NCI-H2227 (cell line): Measurements from ENCODE around the gene OVOL2.
"Not testable (repeated sequence)": the region's sequence is repeated elsewhere in the genome, so short reads cannot be mapped to it uniquely, and the experiment has no call there.

Experiments used
- DNase-seq: peaks from one replicate; lab custom pipeline; 2025; ENCODE audit not compliant: unreplicated experiment; lab: John Stamatoyannopoulos, UW

OVOL2 gene

DNA sequence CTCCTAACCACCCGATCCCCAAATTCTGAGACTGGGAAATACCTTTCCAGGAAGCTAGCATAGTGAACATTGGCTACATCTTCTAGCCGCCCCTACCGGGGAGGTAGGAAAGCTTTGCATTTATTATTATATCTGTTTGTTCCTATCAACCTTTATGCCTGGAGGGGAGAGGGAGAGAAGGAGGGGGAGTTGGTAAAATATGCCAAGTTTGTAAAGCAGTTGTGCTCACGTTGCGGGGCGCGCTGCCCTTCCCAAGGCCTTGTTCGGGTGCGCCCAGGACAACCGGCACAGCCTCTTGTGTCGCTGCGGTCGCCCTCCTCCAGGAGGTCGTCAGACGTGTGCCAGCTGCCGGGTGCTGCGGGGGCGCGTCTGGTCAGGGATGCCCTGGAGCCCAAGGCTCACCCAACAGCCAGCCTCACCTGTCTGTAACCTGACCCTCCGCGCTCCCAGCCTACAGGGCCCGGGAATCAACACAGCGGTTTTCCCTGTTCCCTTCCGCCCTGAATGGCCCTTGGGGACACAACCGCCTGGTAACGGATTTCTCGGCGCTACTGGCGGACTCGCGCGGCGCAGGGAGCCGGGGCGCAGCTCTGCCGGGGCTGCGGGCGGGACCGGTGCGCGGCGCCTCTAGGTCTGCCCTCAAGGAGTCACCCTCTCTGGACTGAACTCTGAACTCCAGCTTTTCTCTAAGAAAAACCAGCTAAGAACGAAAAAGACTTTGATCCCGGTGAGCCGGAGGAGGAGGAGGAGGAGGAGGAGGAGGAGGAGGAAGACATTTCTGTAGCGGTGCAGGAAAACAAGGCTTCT, 1.1 kb upstream of the OVOL2 start:
- peak; percentile 23 for DNase-seq

GRCh38 chr20:18057994-18058349, 256 bp upstream of the OVOL2 start:
- DNase-seq, result no peak

GRCh38 chr20:18056174-18057100, 1.3 kb downstream of the OVOL2 start:
- DNase-seq, result peak; percentile 53

GRCh38 chr20:18055261-18055660, 2.5 kb downstream of the OVOL2 start:
- DNase-seq, result no peak

DNA sequence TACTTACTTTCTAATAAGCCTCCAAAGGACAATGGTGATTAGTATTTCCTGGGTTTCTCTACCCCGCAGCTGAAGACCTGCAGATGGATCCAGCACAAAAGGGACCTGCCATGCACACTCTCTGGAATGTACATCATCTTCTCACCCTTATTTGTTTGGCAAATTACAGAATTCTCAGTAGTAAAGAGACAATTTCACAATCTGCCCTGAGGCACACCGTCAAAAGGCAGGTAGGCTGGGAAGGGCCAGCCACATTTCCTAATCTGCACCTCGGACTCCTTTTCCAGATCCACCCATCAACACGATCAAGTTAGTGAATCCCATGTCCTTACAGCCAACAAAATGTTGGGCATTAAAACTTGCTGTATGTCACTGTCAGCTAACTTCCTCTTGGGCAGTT, 4.9 kb downstream of the OVOL2 start:
- no peak for DNase-seq

DNA sequence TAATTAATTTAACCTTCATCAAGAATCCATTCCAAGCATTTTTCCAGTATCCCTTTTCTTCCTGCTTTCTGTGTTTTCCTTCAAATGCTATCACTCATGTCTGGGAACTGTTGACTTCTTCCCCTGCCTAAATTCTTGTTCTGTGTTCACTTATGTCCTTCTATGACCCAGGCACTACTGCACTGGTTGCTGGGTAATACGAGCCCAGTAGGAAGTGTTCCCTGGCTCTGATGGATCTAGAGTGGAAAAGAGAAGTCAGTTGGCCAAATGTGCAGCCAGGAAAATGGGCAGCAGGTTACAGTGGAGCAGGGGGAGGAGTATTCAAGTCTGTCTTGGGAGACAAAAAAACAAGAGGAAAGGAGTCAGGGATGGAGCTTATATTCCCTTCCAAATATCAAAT, 7.1 kb downstream of the OVOL2 start:
- no peak for DNase-seq

DNA sequence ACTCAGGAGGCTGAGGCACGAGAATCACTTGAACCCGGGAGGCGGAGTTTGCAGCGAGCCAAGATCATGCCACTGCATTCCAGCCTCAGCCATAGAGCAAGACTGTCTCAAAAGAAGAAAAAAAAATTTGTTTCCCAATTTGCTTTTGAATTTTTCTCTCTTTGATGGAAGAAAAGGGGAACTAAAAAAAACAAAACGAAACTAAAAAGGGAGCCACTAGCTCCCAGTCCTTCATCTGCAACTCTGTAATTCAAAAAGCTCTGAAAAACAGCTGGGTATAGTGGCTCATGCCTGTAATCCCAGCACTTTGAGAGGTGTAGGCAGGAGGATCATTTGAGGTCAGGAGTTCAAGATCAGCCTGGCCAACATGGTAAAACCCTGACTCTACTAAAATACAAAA, 9.5 kb downstream of the OVOL2 start:
- no peak for DNase-seq

DNA sequence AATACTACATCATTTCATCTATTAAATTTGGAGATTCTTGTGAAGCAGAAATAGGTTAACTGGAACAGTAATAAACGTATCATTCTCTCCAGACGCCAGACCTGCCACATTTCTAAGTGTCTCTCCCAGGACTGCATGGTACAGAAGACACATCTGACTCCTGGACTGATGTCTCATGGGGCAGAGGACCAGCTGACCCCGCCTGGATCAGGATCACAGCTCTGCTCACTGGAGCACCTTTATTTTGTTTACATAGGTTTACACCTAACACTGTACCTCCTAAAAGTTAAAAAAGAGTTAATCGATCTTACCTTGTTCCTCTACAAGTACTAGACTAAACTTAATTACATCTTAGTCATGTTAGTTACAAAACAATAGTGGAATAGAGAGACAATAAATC, 11.2 kb downstream of the OVOL2 start:
- no peak for DNase-seq

DNA sequence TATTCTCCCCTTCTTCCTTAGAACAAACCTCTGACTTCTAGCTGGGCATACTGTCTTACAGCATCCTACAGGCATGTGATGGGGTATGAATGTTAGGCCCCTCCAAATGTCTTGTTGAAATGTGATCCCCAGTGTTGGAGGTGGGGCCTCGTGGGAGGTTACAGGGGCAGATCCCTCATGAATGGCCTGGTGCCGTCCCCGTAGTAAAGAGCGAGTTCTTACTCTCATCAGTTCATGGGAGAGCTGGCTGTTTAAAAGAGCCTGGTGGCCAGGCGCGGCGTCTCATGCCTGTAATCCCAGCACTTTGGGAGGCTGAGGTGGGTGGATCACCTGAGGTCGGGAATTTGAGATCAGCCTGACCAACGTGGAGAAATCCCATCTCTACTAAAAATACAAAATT, 15.5 kb downstream of the OVOL2 start:
- DNase-seq, result no peak

DNA sequence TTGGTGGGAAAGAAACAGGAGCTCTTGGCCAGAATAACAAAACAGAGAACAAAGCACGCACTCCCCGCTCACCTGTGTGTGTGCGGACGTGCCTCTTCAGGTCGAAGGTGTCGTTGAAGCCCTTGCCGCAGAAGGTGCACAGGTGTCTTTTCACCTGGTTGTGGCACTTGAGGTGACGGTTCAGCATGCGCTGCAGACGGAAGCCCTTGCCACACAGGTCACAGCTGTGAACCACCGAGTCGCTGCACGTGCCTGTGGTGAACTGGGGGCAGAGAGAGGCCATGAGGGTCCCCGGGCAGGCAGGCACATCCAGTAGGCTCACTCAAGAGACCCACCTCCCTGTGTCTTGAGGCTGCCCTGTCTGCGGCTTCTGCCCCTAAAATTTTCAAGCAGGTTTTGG, 16.3 kb downstream of the OVOL2 start:
- DNase-seq, result no peak

DNA sequence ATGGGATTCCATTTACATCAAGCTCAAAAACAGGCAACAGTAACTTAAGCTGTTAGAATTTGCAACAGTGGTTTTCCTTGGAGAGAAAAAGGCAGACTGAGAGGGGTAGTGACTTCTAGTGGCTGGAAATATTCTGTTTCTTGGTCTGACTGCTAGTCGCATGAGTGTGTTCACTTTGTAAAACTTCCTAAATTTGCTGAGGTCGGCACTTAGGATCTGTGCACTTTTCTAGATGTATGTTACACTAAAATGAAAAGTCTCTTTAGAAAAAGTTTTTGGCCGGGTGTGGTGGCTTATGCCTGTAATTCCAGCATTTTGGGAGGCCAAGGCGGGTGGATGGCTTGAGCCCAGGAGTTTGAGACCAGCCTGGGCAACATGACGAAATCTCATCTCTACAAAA, 18.7 kb downstream of the OVOL2 start:
- no peak for DNase-seq

DNA sequence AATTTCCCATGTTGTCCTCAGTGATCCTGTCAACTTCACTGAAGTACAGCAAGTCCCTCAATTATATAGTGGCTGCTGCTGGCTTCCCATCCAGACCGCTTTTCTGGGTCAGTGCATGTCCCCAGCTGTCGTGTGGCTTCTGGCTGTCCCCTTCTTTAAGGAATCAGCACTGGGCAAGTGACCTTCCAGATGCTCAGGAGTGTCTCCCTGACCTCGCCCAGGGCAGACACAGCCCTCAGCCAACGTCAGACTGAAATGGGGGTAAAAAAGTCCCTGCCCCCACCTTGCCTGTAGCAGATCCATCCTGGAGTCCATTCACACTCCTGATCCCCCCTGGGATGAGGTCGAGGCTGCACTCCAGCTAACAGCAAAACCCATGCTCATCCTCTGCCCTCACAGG, 23.7 kb downstream of the OVOL2 start:
- DNase-seq, result no peak

- no peak for DNase-seq
These were observed 24.5 kb downstream of the OVOL2 start for GRCh38 chr20:18032977-18033892.

GRCh38 chr20:18031888-18032509, 25.7 kb downstream of the OVOL2 start:
- no peak for DNase-seq

GRCh38 chr20:18031050-18031449, 26.7 kb downstream of the OVOL2 start:
- no peak for DNase-seq

GRCh38 chr20:18030020-18030419, 27.7 kb downstream of the OVOL2 start:
- no peak for DNase-seq

DNA sequence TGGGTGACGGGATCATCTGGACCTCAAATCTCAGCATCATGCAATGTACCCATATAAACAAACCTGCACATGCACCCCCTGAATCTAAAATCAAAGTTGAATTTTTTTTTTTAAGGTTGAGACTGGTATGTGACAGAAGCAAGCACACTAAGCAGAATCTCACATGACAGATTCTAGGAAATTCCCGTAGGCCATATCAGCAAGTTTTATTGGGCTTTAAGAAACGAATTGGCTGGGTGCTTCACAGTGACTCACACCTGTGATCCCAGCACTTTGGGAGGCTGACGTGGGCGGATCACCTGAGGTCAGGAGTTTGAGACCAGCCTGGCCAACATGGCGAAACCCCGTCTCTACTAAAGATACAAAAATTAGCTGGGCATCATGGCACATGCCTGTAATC, 30.7 kb downstream of the OVOL2 start:
- DNase-seq, result not testable (repeated sequence)

GRCh38 chr20:18024606-18025127, 33.0 kb downstream of the OVOL2 start:
- no peak for DNase-seq

GRCh38 chr20:18020931-18021330, 36.8 kb downstream of the OVOL2 start:
- DNase-seq, result no peak

- DNase-seq, result no peak
These were observed 38.6 kb downstream of the OVOL2 start for GRCh38 chr20:18019068-18019467.

DNA sequence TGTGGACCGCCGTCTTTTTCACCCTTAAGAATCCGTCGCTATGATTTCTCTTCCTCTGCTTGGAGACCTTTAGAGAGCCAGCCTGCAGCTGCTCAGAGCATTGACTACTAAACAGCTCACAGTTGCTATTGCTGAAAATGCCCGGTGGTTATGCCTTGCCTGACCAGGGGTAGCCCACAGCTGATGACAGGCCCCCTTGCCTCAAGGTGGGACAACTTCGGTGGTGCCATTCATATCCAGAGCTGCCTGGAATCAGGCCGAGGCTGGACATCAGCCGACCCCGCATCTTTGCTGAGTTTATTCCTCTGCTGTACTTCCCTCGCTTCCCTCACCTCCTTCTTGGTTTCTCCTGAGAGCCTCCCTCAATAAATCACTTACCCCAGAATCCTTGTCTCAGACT, 39.6 kb downstream of the OVOL2 start:
- no peak for DNase-seq
